ENCODE results near the gene NR1D2. TPM values are rescaled to one million over a fixed set of nuclear protein-coding genes. Genes with fewer than 3 reads are reported as not detected.

Gene NR1D2
- total RNA-seq, 2 experiments from 2014 or later, result 5.0 to 5.7 TPM

- no peak for TF ChIP-seq CTCF (conservative IDR thresholded peaks at IDR 0.05; ENCODE audit: low read length)
- no peak for TF ChIP-seq EZH2phosphoT487 (IDR thresholded peaks at IDR 0.05; ENCODE audit: borderline replicate concordance, low read depth, low read length)
- Histone ChIP-seq H3K4me1 (ENCODE audit: insufficient read depth, low read length, poor library complexity, severe bottlenecking) (no peaks in the 10 kb centered on the region), H3K9me2 (ENCODE audit: insufficient read depth, low read length) (no peaks in the 10 kb centered on the region), H3K4me2 (ENCODE audit: low read length) (no peak overlapping the region), H4K20me1 (ENCODE audit: insufficient read depth, low read length) (no peaks in the 10 kb centered on the region), H2AFZ (ENCODE audit: low read length) (no peak overlapping the region), H3K9me3 (ENCODE audit: low read length) (no peaks in the 10 kb centered on the region), H3K4me3 (ENCODE audit: low read depth, low read length, poor library complexity, severe bottlenecking) (no peak overlapping the region), H3K79me2 (ENCODE audit: insufficient read depth, low read depth, low read length) (no peaks in the 10 kb centered on the region), H3K36me3 (ENCODE audit: insufficient read depth, low read length) (peaks cover 13% of the 10 kb centered on the region), H3K27ac (ENCODE audit: low read depth, low read length, poor library complexity, severe bottlenecking) (no peak overlapping the region)
- BruUV-seq (replicated peaks), result no TSS peak
- intact Hi-C loops (cut with micrococcal nuclease; ENCODE audit: unreplicated experiment), result no loop called here
- ChIA-PET POLR2A (interaction anchor here (0.5 to 3.1 kb wide), 5 partner anchors 11 to 95 kb away, joined by 3 to 28 read pairs (median 3); partner anchors contain the start of genes NKIRAS1 and RPL15), CTCF (ENCODE audit: unreplicated experiment) (no interaction called here)
- no peak for DNase-seq (ENCODE audit: low spot score)
Measured at GRCh38 chr3:23968463-23969184, 23.5 kb downstream of the NR1D2 start.

DNA sequence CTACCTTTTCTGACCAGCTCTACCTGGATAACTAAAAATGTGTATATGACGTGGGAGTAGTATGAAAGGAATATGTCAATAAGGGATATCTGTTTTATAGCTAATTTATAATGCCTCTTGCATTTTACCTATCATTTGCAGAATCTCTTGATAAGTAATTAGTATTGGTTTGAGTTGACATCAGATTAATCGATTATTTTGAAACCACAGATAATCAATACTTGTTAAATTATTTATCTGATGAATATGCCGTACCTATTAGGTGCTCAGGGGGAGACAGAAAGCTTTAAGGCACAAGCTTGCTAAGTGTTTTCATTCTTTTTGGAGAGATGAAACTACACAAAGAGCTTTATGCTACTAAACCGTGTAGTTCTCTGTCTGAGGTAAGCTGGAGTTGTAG lies 24.3 kb downstream of the NR1D2 start:
- ChIA-PET CTCF (ENCODE audit: unreplicated experiment) (no interaction called here), POLR2A (interaction anchor here (0.5 to 3.1 kb wide), 7 partner anchors 12 to 128 kb away, joined by 3 to 28 read pairs (median 3); no protein-coding TSS in a partner anchor)
- BruUV-seq (replicated peaks), result no TSS peak
- H3K79me2 ChIP-seq (ENCODE audit: insufficient read depth, low read depth, low read length), result no peaks in the 10 kb centered on the region
- H3K4me3 ChIP-seq (ENCODE audit: low read depth, low read length, poor library complexity, severe bottlenecking), result no peak overlapping the region
- H2AFZ ChIP-seq (ENCODE audit: low read length), result no peak overlapping the region
- H3K36me3 ChIP-seq (ENCODE audit: insufficient read depth, low read length), result peaks cover 13% of the 10 kb centered on the region
- DNase-seq (ENCODE audit: low spot score), result no peak
- TF ChIP-seq EZH2phosphoT487 (IDR thresholded peaks at IDR 0.05; ENCODE audit: borderline replicate concordance, low read depth, low read length) (no peak), CTCF (conservative IDR thresholded peaks at IDR 0.05; ENCODE audit: low read length) (no peak)
- no peaks in the 10 kb centered on the region for H4K20me1 ChIP-seq (ENCODE audit: insufficient read depth, low read length)
- H3K4me2 ChIP-seq (ENCODE audit: low read length), result no peak overlapping the region
- intact Hi-C loops (cut with micrococcal nuclease; ENCODE audit: unreplicated experiment), result no loop called here
- no peaks in the 10 kb centered on the region for H3K4me1 ChIP-seq (ENCODE audit: insufficient read depth, low read length, poor library complexity, severe bottlenecking)
- no peak overlapping the region for H3K27ac ChIP-seq (ENCODE audit: low read depth, low read length, poor library complexity, severe bottlenecking)
- H3K9me3 ChIP-seq (ENCODE audit: low read length), result no peaks in the 10 kb centered on the region
- no peaks in the 10 kb centered on the region for H3K9me2 ChIP-seq (ENCODE audit: insufficient read depth, low read length)

DNA sequence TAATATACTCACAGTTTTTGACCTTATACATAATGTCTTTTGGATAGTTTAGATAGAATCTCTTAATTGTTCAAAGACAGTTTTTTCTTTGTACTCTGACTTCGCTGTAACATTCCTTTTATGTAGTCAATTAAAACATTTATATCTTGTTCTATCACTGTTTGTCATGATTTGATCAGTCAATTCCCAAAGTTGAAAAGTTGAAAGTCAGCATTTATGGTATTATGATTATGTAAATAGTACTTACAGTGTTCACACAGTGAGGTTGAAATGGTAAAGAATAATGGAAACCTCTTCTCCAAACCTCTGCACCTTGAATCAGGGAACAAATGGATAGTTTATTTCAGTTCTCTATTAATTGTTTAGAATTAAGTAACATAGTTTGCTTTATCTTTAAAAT lies 26.6 kb downstream of the NR1D2 start:
- CTCF ChIA-PET (ENCODE audit: unreplicated experiment), result interaction anchor here (0.6 kb wide), 1 partner anchor 42 kb away, joined by 3 read pairs; no protein-coding TSS in a partner anchor
- BruUV-seq (replicated peaks), result no TSS peak

More for the DNA sequence above, 26.6 kb downstream of the NR1D2 start:
- H4K20me1 ChIP-seq (ENCODE audit: insufficient read depth, low read length), result no peaks in the 10 kb centered on the region
- no peak overlapping the region for H3K27ac ChIP-seq (ENCODE audit: low read depth, low read length, poor library complexity, severe bottlenecking)
- no peaks in the 10 kb centered on the region for H3K9me3 ChIP-seq (ENCODE audit: low read length)
- no peaks in the 10 kb centered on the region for H3K79me2 ChIP-seq (ENCODE audit: insufficient read depth, low read depth, low read length)
- H3K4me2 ChIP-seq (ENCODE audit: low read length), result no peak overlapping the region
- no peaks in the 10 kb centered on the region for H3K4me1 ChIP-seq (ENCODE audit: insufficient read depth, low read length, poor library complexity, severe bottlenecking)
- H3K4me3 ChIP-seq (ENCODE audit: low read depth, low read length, poor library complexity, severe bottlenecking), result no peak overlapping the region
- intact Hi-C loops (cut with micrococcal nuclease; ENCODE audit: unreplicated experiment), result no loop called here
- POLR2A ChIA-PET, result interaction anchor here (0.7 to 1.3 kb wide), 2 partner anchors 10 to 77 kb away, joined by 4 to 7 read pairs; no protein-coding TSS in a partner anchor
- TF ChIP-seq CTCF (conservative IDR thresholded peaks at IDR 0.05; ENCODE audit: low read length), result no peak
- TF ChIP-seq EZH2phosphoT487 (IDR thresholded peaks at IDR 0.05; ENCODE audit: borderline replicate concordance, low read depth, low read length), result no peak
- peaks cover 13% of the 10 kb centered on the region for H3K36me3 ChIP-seq (ENCODE audit: insufficient read depth, low read length)
- DNase-seq (ENCODE audit: low spot score), result no peak
- no peak overlapping the region for H2AFZ ChIP-seq (ENCODE audit: low read length)
- H3K9me2 ChIP-seq (ENCODE audit: insufficient read depth, low read length), result no peaks in the 10 kb centered on the region

All from OCI-LY7 (cell line).